ENCODE results near the gene ILKAP. TPM values are rescaled to one million over a fixed set of nuclear protein-coding genes. Genes with fewer than 3 reads are reported as not detected.

ILKAP gene
- total RNA-seq, 6 experiments from 2014 or later, result 9.8 to 24.3 (median 16.8) TPM

- ATAC-seq, result no peak
- intact Hi-C loops (cut with DNase I), result no loop called here
- Histone ChIP-seq H3K36me3 (no peaks in the 10 kb centered on the region), H3K27me3 (no peaks in the 10 kb centered on the region), H3K4me1 (peaks cover 0 to 6% (median 0%) of the 10 kb centered on the region in 4 donors), H3K27ac (peak within 1 kb of the TSS in 2 of 3 donors; percentile 29 to 36), H3K9me3 (no peaks in the 10 kb centered on the region), H3K4me3 (no peak within 1 kb of the TSS)
- 40% methylated on average over 1 of the region's 22 CpGs for WGBS (ENCODE audit: insufficient coverage, low coverage, low lambda C conversion rate, missing lambda C conversion rate)
- no peak for DNase-seq
- TF ChIP-seq, protein P1, sequence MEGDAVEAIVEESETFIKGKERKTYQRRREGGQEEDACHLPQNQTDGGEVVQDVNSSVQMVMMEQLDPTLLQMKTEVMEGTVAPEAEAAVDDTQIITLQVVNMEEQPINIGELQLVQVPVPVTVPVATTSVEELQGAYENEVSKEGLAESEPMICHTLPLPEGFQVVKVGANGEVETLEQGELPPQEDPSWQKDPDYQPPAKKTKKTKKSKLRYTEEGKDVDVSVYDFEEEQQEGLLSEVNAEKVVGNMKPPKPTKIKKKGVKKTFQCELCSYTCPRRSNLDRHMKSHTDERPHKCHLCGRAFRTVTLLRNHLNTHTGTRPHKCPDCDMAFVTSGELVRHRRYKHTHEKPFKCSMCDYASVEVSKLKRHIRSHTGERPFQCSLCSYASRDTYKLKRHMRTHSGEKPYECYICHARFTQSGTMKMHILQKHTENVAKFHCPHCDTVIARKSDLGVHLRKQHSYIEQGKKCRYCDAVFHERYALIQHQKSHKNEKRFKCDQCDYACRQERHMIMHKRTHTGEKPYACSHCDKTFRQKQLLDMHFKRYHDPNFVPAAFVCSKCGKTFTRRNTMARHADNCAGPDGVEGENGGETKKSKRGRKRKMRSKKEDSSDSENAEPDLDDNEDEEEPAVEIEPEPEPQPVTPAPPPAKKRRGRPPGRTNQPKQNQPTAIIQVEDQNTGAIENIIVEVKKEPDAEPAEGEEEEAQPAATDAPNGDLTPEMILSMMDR (IDR thresholded peaks at IDR 0.05), result no peak
- TF ChIP-seq POLR2A (IDR thresholded peaks at IDR 0.05), result no peak
These were observed 64.9 kb downstream of the ILKAP start, which contains the start of gene KLHL30 for GRCh38 chr2:238138331-238139195. KLHL30 (plus strand) TSS chr2:238138668; CDS start chr2:238140755, 2,087 bp downstream.

DNA sequence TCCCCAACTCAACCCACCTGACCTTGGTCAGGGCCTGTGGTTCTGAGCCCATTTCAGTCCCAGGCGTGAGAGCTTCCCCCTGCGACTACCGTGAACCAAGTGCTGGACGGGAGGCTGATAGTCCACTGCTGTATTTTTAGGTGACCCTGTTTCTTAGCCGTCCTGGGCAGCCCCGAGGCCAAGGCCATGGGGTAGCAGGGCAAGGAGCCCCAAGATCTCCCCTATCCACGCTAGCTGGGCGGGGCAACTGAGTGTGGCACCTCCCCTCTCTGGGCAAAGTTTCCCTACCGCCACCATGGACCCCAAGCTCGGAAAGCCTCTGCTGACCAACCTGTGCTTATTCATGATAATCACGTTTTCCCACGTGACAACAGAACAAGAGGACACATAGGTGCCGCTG, 65.6 kb downstream of the ILKAP start:
- Histone ChIP-seq H3K4me1 (peaks cover 0 to 6% (median 0%) of the 10 kb centered on the region in 4 donors), H3K36me3 (no peaks in the 10 kb centered on the region), H3K27ac (no peak overlapping the region), H3K9me3 (no peaks in the 10 kb centered on the region), H3K27me3 (no peaks in the 10 kb centered on the region), H3K4me3 (no peak overlapping the region)
- no peak for ATAC-seq
- TF ChIP-seq, protein P1 (IDR thresholded peaks at IDR 0.05), result no peak
- no peak for TF ChIP-seq POLR2A (IDR thresholded peaks at IDR 0.05)
- intact Hi-C loops (cut with DNase I), result no loop called here
- 91% methylated on average over 10 of the region's 13 CpGs for WGBS (ENCODE audit: insufficient coverage, low coverage, low lambda C conversion rate, missing lambda C conversion rate)
- DNase-seq, result no peak

DNA sequence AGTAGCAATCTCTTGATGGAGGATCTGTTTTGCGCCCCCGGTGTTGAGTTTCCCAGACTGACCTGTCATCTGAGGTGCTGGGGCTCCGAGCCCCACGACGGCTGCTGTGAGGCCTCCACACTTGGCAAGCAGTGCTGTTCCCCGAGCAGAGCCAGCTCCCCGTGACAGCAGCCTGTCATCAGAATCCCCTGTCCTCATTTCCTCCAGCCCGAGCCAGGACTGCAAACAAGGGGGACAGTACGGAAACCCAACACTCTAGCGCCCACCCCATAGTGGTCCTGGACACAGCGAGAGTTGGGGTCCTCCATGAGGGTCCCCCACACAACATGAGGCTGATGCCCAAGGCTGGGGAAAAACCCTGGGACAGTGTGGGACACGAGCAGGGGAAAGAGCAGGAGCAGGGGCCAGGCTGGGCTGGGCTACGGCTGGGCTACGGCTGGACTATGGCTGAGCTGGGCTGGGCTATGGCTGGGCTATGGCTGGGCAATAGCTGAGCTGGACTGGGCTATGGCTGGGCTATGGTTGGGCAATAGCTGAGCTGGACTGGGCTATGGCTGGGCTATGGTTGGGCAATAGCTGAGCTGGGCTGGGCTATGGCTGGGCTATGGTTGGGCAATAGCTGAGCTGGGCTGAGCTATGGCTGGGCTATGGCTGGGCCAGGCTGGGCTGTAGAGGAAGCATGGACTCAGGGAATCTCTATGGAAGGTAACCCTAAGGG, 66.5 kb downstream of the ILKAP start:
- Histone ChIP-seq H3K27me3 (no peaks in the 10 kb centered on the region), H3K4me1 (peaks cover 0 to 6% (median 0%) of the 10 kb centered on the region in 4 donors), H3K36me3 (no peaks in the 10 kb centered on the region), H3K9me3 (no peaks in the 10 kb centered on the region), H3K4me3 (no peak overlapping the region), H3K27ac (peak overlapping the region in 2 of 3 donors; percentile 36 to 55)
- TF ChIP-seq, protein P1 (IDR thresholded peaks at IDR 0.05), result no peak
- TF ChIP-seq POLR2A (IDR thresholded peaks at IDR 0.05), result no peak
- ATAC-seq, result peak; percentile 82 to 90 (median 85)
- 68% methylated on average over 11 of the region's 14 CpGs for WGBS (ENCODE audit: insufficient coverage, low coverage, low lambda C conversion rate, missing lambda C conversion rate)
- peak; percentile 72 to 86 (median 83) for DNase-seq
- intact Hi-C loops (cut with DNase I), result no loop called here

GRCh38 chr2:238135601-238136150, 67.8 kb downstream of the ILKAP start:
- H3K4me1 ChIP-seq, result peaks cover 0 to 6% (median 0%) of the 10 kb centered on the region in 4 donors
- DNase-seq, result no peak
- ATAC-seq, result no peak
- no peak overlapping the region for H3K27ac ChIP-seq
- H3K4me3 ChIP-seq, result no peak overlapping the region
- no peaks in the 10 kb centered on the region for H3K9me3 ChIP-seq
- TF ChIP-seq POLR2A (IDR thresholded peaks at IDR 0.05), result no peak
- TF ChIP-seq, protein P1 (IDR thresholded peaks at IDR 0.05), result no peak
- H3K36me3 ChIP-seq, result no peaks in the 10 kb centered on the region
- no peaks in the 10 kb centered on the region for H3K27me3 ChIP-seq
- WGBS (ENCODE audit: insufficient coverage, low coverage, low lambda C conversion rate, missing lambda C conversion rate), result 75% methylated on average over 7 of the region's 15 CpGs
- intact Hi-C loops (cut with DNase I), result no loop called here
